Endothelial cell of umbilical vein (primary cell): ENCODE data around the gene GCLC. TPM values are rescaled to one million over a fixed set of nuclear protein-coding genes. Genes with fewer than 3 reads are reported as not detected.

Experiments used
- BruUV-seq: library from RNA; stranded (reverse); fragments of 400-500 nt; replicated peaks from 2 replicates; lab custom pipeline; 2021; lab: Mats Ljungman, UMichigan
- CTCF ChIA-PET: fragments of 300-600, 350-600 bp; sonication (Branson Sonifier 250); formaldehyde crosslinking; loops from one replicate; lab custom pipeline; 2021; ENCODE audit warnings: antibody characterized with exemption, inconsistent platforms; lab: Charles Lee
- POLR2A ChIA-PET: fragments of 300-600, 350-600 bp; sonication (Branson Sonifier 250); formaldehyde crosslinking; loops from one replicate; lab custom pipeline; 2021; ENCODE audit warnings: antibody characterized with exemption, inconsistent platforms; lab: Charles Lee
- DNase-seq: peaks from one replicate; pipeline ENCODE4 v3.0.0-alpha.2; 2011; ENCODE audit warnings: low read depth, low spot score
- FAIRE-seq: peaks from 2 replicates; lab custom pipeline; 2011; peaks lifted over from hg19 to GRCh38; lab: Jason Lieb, UNC
- H2AFZ ChIP-seq: 2 replicates; pipeline ENCODE4 v1.6.0; 2012; ENCODE audit warnings: low read depth, low read length, control low read depth, inconsistent platforms
- H3K27ac ChIP-seq: 2 replicates; pipeline ENCODE4 v1.5.1; 2011; ENCODE audit warnings: low read depth, mild to moderate bottlenecking, control low read depth, low read length, moderate library complexity; ENCODE audit not compliant: insufficient read depth
- H3K27me3 ChIP-seq, 2 experiments: 2 replicates each; pipeline versions ENCODE4 v1.6.0 to v1.6.1; 2011; ENCODE audit warnings: low read length in 2 of 2, mixed read lengths in 1 of 2; ENCODE audit not compliant: control insufficient read depth in 2 of 2, insufficient read depth in 2 of 2
- H3K36me3 ChIP-seq, 2 experiments: 2 replicates in 1 of 2; 3 replicates in 1 of 2; pipeline ENCODE4 v1.5.1; 2011; ENCODE audit warnings: low read length in 2 of 2, mild to moderate bottlenecking in 1 of 2, moderate library complexity in 1 of 2; ENCODE audit not compliant: control insufficient read depth in 2 of 2, insufficient read depth in 2 of 2; ENCODE audit errors: extremely low read depth in 1 of 2
- H3K4me1 ChIP-seq: 3 replicates; pipeline ENCODE4 v1.5.1; 2011; ENCODE audit warnings: mild to moderate bottlenecking, low read length; ENCODE audit not compliant: control insufficient read depth, insufficient read depth; ENCODE audit errors: extremely low read depth
- H3K4me2 ChIP-seq: 2 replicates; pipeline ENCODE4 v1.6.1; 2011; ENCODE audit warnings: low read length, control low read depth, mixed read lengths; ENCODE audit not compliant: insufficient read depth
- H3K4me3 ChIP-seq, 3 experiments: fragments of 200-600 bp in 1 of 3; sonication (generic), shearing (Covaris generic) in 1 of 3; replicated peaks in 1 of 3; 2 replicates each; pipeline ENCODE4 v1.5.1; 2011 to 2016; ENCODE audit warnings: control low read depth in 3 of 3, low read length in 3 of 3, mild to moderate bottlenecking in 2 of 3, inconsistent platforms in 1 of 3, low read depth in 1 of 3, moderate library complexity in 1 of 3; ENCODE audit not compliant: insufficient read depth in 1 of 3
- H3K79me2 ChIP-seq: 2 replicates; pipeline ENCODE4 v1.6.0; 2012; ENCODE audit warnings: low read length, inconsistent platforms; ENCODE audit not compliant: control insufficient read depth, insufficient read depth
- H3K9ac ChIP-seq: replicated peaks from 2 replicates; pipeline ENCODE3; 2011; ENCODE audit warnings: low read length, control low read depth; ENCODE audit not compliant: insufficient read depth; ENCODE audit errors: extremely low read depth
- H3K9me1 ChIP-seq: replicated peaks from 3 replicates; pipeline ENCODE4 v1.6.0; 2011; ENCODE audit warnings: mild to moderate bottlenecking, low read length; ENCODE audit not compliant: control insufficient read depth, insufficient read depth; ENCODE audit errors: extremely low read depth
- H3K9me3 ChIP-seq: replicated peaks from 2 replicates; pipeline ENCODE4 v1.5.1; 2012; ENCODE audit warnings: low read length, inconsistent platforms; ENCODE audit not compliant: control insufficient read depth, insufficient read depth
- H4K20me1 ChIP-seq: replicated peaks from 2 replicates; pipeline ENCODE3; 2011; ENCODE audit warnings: mild to moderate bottlenecking, low read length; ENCODE audit not compliant: control insufficient read depth, insufficient read depth; ENCODE audit errors: extremely low read depth
- CTCF ChIP-seq, 2 donors: IDR thresholded peaks; 1 replicate in 1 of 2; 2 replicates in 1 of 2; pipeline ENCODE4 v1.5.1; 2011; ENCODE audit warnings: low read length in 2 of 2, mild to moderate bottlenecking in 2 of 2, moderate library complexity in 2 of 2, control low read depth in 1 of 2, inconsistent platforms in 1 of 2, low read depth in 1 of 2; ENCODE audit not compliant: insufficient read depth in 1 of 2; ENCODE audit errors: extremely low read depth in 1 of 2
- EZH2 ChIP-seq: IDR thresholded peaks from 2 replicates; pipeline ENCODE4 v1.6.1; 2012; ENCODE audit warnings: borderline replicate concordance, low read depth, mild to moderate bottlenecking, moderate library complexity, low read length, inconsistent platforms; ENCODE audit not compliant: severe bottlenecking
- FOS ChIP-seq: IDR thresholded peaks from 2 replicates; pipeline ENCODE4 v1.6.1; 2011; ENCODE audit warnings: mild to moderate bottlenecking, low read length, moderate library complexity, borderline replicate concordance; ENCODE audit not compliant: insufficient read depth
- GATA2 ChIP-seq: IDR thresholded peaks from 2 replicates; pipeline ENCODE4 v1.7.0; 2011; ENCODE audit warnings: low read depth, mild to moderate bottlenecking, moderate library complexity, mixed read lengths, low read length; ENCODE audit not compliant: insufficient read length, insufficient read depth
- JUN ChIP-seq: IDR thresholded peaks from 2 replicates; pipeline ENCODE4 v1.6.1; 2011; ENCODE audit warnings: borderline replicate concordance, low read depth; ENCODE audit not compliant: insufficient read length, insufficient read depth
- MYC ChIP-seq: IDR thresholded peaks from one replicate; pipeline ENCODE4 v1.6.1; 2011; ENCODE audit warnings: mild to moderate bottlenecking, low read depth, low read length
- POLR2A ChIP-seq: IDR thresholded peaks from 2 replicates; pipeline ENCODE4 v1.6.1; 2012; ENCODE audit warnings: low read depth, mild to moderate bottlenecking, control low read depth, low read length
- POLR2AphosphoS5 ChIP-seq: IDR thresholded peaks from 2 replicates; pipeline ENCODE4 v1.6.1; 2012; ENCODE audit warnings: low read depth, mild to moderate bottlenecking, control low read depth, low read length, moderate library complexity; ENCODE audit not compliant: insufficient read depth
- dilution Hi-C: fragments of 300-500 bp; cut with MboI; formaldehyde crosslinking; loops from one replicate; pipeline ENCODE4 v1.15.0; 2019; ENCODE audit warnings: low sequenced_read_pairs; ENCODE audit not compliant: extremely low pct_ligation_motif_present
- intact Hi-C: fragments of 100-400 bp; cut with micrococcal nuclease; formaldehyde crosslinking; loops from one replicate; pipeline ENCODE4 v1.10.0; 2022
- polyA plus RNA-seq, 4 experiments: library from polyadenylated mRNA; depleted of rRNA in 3 of 4; stranded (reverse) in 3 of 4; unstranded in 1 of 4; fragments of >200 nt; gene quantifications; 2 replicates each; pipeline versions ENCODE4 v1.2.1 to v1.2.3, GENCODE V29; 2011 to 2012; ENCODE audit warnings: missing spikeins in 1 of 4
- total RNA-seq: library from RNA; stranded (reverse); gene quantifications from 2 replicates; pipeline ENCODE4 v1.2.3, GENCODE V29; 2021
- TF ChIP-seq, protein P1 (sequence below): IDR thresholded peaks from 2 replicates; pipeline ENCODE4 v1.6.1; 2011; ENCODE audit not compliant: insufficient read depth, insufficient read length

Gene GCLC
- total and polyA plus RNA-seq, 2 donors (not counting 3 experiments of a cell fraction or from before 2014, with no cell fraction given): 7.3 to 22.8 TPM

GRCh38 chr6:53500095-53500494 lies 44.8 kb downstream of the GCLC start:
- H3K27me3 ChIP-seq: no peaks in the 10 kb centered on the region
- TF ChIP-seq POLR2A (no peak), JUN (no peak), MYC (no peak), POLR2AphosphoS5 (no peak), GATA2 (no peak), EZH2 (no peak), CTCF (IDR thresholded peaks at IDR 0.05; ENCODE audit: extremely low read depth in 1 of 2, insufficient read depth in 1 of 2, low read depth in 1 of 2, low read length in 2 of 2) (no peak), FOS (no peak)
- TF ChIP-seq, protein P1, sequence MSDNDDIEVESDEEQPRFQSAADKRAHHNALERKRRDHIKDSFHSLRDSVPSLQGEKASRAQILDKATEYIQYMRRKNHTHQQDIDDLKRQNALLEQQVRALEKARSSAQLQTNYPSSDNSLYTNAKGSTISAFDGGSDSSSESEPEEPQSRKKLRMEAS: no peak
- peaks cover 0 to 11% of the 10 kb centered on the region in 2 experiments for H3K36me3 ChIP-seq
- H2AFZ ChIP-seq: no peak overlapping the region
- H3K9me3 ChIP-seq: no peaks in the 10 kb centered on the region
- ChIA-PET CTCF (no interaction called here), POLR2A (no interaction called here)
- H3K27ac ChIP-seq: no peak overlapping the region
- FAIRE-seq (no peak), DNase-seq (no peak)
- H3K4me3 ChIP-seq: no peak overlapping the region
- no TSS peak for BruUV-seq
- dilution Hi-C loops (no loop called here), intact Hi-C loops (no loop called here)
- no peaks in the 10 kb centered on the region for H3K9me1 ChIP-seq
- H4K20me1 ChIP-seq: no peaks in the 10 kb centered on the region
- no peaks in the 10 kb centered on the region for H3K4me1 ChIP-seq
- H3K4me2 ChIP-seq: no peak overlapping the region
- H3K79me2 ChIP-seq: no peaks in the 10 kb centered on the region
- H3K9ac ChIP-seq: no peak overlapping the region
